ENCODE data around the gene GUCY1B1. TPM values are rescaled to one million over a fixed set of nuclear protein-coding genes. Genes with fewer than 3 reads are reported as not detected.

GUCY1B1 gene
- total and polyA plus RNA-seq, 9 of the 15 experiments (the other 6 are each of a cell fraction or from before 2014, with no cell fraction given), result not detected

DNA sequence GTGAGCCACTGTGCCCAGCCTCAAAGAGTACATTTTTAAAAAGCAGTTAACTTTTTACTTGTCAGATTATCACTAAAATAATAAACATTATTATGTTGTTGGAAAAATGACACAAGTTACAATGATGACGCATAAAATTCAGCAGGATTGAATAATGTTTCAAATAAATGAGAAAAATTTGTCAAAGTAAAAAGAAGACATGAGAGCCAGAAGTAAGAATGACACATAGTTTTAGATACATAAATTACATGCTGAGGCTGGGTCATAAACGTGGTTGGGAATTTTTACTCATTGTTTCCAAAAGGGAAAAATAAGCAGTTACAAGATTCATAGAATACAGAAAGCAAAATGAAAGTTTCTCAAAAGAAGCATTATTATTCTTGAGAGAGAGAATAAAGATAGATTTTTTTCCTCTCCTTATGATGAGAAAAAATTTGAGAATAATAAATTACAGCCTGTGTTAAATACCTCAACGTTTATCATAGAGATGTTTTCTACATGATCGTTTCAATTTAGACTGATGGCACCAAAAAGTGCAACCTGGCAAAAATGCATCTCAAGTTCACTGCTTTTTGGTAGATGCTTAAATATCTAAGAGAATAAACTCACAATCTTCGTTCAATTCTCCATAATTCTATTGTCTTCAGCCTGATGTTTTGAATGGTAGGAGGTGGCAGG, 40.4 kb downstream of the GUCY1B1 start:
- in situ Hi-C loops (cut with MboI) (no loop called here), intact Hi-C loops (cut with micrococcal nuclease) (no loop called here)
- BruUV-seq (replicated peaks), result no TSS peak
- ATAC-seq (no peak), DNase-seq (ENCODE audit: extremely low read depth in 1 of 4, low spot score in 3 of 4) (no peak), FAIRE-seq (no peak)
- ChIA-PET CTCF (ENCODE audit: low intra/inter-chr PET ratio) (no interaction called here), POLR2A (no interaction called here)
- Histone ChIP-seq H3K9me3 (replicated peaks; ENCODE audit: control insufficient read depth, insufficient read depth, low read depth, low read length) (no peaks in the 10 kb centered on the region), H3K27ac (ENCODE audit: extremely low read depth, low read depth, low read length) (no peak overlapping the region), H3K9me1 (ENCODE audit: control insufficient read depth, insufficient read depth, low read length) (no peaks in the 10 kb centered on the region), H3K36me3 (ENCODE audit: control insufficient read depth, insufficient read depth, low read length) (no peaks in the 10 kb centered on the region), H4K20me1 (replicated peaks; ENCODE audit: control insufficient read depth, insufficient read depth, low read length) (no peaks in the 10 kb centered on the region), H2AFZ (ENCODE audit: low read depth, low read length) (no peak overlapping the region), H3K4me3 (no peak overlapping the region), H3K79me2 (ENCODE audit: control insufficient read depth, insufficient read depth, low read length) (no peaks in the 10 kb centered on the region), H3K27me3 (ENCODE audit: control insufficient read depth in 2 of 2, insufficient read depth in 2 of 2, low read length in 2 of 2) (no peaks in the 10 kb centered on the region), H3K4me1 (replicated peaks in 1 of 2; ENCODE audit: control insufficient read depth in 2 of 2, insufficient read depth in 2 of 2, low read length in 2 of 2) (no peaks in the 10 kb centered on the region), H3K4me2 (ENCODE audit: insufficient read depth, low read length) (no peak overlapping the region), H3K9ac (ENCODE audit: insufficient read depth in 1 of 2, low read depth in 2 of 2, low read length in 2 of 2) (no peak overlapping the region)
- 1% methylated on average over 5 of the region's 5 CpGs for WGBS (ENCODE audit: insufficient coverage, low coverage, missing lambda C conversion rate)
- no peak for TF ChIP-seq PHTF2 (CRISPR knock-in tag; IDR thresholded peaks at IDR 0.05)
- TF ChIP-seq HNRNPH1 (optimal IDR thresholded peaks at IDR 0.05; ENCODE audit: low read depth, low read length), result no peak
- no peak for TF ChIP-seq POLR2AphosphoS5 (IDR thresholded peaks at IDR 0.05; ENCODE audit: control insufficient read depth, insufficient read depth, low read depth, low read length)
- TF ChIP-seq, protein P1, sequence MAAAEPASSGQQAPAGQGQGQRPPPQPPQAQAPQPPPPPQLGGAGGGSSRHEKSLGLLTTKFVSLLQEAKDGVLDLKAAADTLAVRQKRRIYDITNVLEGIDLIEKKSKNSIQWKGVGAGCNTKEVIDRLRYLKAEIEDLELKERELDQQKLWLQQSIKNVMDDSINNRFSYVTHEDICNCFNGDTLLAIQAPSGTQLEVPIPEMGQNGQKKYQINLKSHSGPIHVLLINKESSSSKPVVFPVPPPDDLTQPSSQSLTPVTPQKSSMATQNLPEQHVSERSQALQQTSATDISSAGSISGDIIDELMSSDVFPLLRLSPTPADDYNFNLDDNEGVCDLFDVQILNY (CRISPR knock-in tag; IDR thresholded peaks at IDR 0.05), result no peak
- no peak for TF ChIP-seq LARP7 (IDR thresholded peaks at IDR 0.05)
- TF ChIP-seq, protein P2, sequence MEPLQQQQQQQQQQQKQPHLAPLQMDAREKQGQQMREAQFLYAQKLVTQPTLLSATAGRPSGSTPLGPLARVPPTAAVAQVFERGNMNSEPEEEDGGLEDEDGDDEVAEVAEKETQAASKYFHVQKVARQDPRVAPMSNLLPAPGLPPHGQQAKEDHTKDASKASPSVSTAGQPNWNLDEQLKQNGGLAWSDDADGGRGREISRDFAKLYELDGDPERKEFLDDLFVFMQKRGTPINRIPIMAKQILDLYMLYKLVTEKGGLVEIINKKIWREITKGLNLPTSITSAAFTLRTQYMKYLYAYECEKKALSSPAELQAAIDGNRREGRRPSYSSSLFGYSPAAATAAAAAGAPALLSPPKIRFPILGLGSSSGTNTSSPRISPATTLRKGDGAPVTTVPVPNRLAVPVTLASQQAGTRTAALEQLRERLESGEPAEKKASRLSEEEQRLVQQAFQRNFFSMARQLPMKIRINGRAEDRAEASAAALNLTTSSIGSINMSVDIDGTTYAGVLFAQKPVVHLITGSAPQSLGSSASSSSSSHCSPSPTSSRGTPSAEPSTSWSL (CRISPR knock-in tag; IDR thresholded peaks at IDR 0.05; ENCODE audit: borderline replicate concordance), result no peak
- no peak for TF ChIP-seq ZNF717 (CRISPR knock-in tag; IDR thresholded peaks at IDR 0.05)
- TF ChIP-seq, protein P3, sequence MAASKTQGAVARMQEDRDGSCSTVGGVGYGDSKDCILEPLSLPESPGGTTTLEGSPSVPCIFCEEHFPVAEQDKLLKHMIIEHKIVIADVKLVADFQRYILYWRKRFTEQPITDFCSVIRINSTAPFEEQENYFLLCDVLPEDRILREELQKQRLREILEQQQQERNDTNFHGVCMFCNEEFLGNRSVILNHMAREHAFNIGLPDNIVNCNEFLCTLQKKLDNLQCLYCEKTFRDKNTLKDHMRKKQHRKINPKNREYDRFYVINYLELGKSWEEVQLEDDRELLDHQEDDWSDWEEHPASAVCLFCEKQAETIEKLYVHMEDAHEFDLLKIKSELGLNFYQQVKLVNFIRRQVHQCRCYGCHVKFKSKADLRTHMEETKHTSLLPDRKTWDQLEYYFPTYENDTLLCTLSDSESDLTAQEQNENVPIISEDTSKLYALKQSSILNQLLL (CRISPR knock-in tag; IDR thresholded peaks at IDR 0.05; ENCODE audit: borderline replicate concordance), result no peak
- TF ChIP-seq ZNF3 (CRISPR knock-in tag; IDR thresholded peaks at IDR 0.05), result no peak
- TF ChIP-seq, protein P4, sequence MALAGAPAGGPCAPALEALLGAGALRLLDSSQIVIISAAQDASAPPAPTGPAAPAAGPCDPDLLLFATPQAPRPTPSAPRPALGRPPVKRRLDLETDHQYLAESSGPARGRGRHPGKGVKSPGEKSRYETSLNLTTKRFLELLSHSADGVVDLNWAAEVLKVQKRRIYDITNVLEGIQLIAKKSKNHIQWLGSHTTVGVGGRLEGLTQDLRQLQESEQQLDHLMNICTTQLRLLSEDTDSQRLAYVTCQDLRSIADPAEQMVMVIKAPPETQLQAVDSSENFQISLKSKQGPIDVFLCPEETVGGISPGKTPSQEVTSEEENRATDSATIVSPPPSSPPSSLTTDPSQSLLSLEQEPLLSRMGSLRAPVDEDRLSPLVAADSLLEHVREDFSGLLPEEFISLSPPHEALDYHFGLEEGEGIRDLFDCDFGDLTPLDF (CRISPR knock-in tag; IDR thresholded peaks at IDR 0.05), result no peak
- no peak for TF ChIP-seq SIN3B (IDR thresholded peaks at IDR 0.05; ENCODE audit: low read depth)
- TF ChIP-seq CBFB (CRISPR knock-in tag; IDR thresholded peaks at IDR 0.05), result no peak
- TF ChIP-seq, protein P5, sequence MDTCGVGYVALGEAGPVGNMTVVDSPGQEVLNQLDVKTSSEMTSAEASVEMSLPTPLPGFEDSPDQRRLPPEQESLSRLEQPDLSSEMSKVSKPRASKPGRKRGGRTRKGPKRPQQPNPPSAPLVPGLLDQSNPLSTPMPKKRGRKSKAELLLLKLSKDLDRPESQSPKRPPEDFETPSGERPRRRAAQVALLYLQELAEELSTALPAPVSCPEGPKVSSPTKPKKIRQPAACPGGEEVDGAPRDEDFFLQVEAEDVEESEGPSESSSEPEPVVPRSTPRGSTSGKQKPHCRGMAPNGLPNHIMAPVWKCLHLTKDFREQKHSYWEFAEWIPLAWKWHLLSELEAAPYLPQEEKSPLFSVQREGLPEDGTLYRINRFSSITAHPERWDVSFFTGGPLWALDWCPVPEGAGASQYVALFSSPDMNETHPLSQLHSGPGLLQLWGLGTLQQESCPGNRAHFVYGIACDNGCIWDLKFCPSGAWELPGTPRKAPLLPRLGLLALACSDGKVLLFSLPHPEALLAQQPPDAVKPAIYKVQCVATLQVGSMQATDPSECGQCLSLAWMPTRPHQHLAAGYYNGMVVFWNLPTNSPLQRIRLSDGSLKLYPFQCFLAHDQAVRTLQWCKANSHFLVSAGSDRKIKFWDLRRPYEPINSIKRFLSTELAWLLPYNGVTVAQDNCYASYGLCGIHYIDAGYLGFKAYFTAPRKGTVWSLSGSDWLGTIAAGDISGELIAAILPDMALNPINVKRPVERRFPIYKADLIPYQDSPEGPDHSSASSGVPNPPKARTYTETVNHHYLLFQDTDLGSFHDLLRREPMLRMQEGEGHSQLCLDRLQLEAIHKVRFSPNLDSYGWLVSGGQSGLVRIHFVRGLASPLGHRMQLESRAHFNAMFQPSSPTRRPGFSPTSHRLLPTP (IDR thresholded peaks at IDR 0.05; ENCODE audit: borderline replicate concordance, extremely low read depth, insufficient read length), result no peak
